ENCODE data around the gene CLEC16A. TPM values are rescaled to one million over a fixed set of nuclear protein-coding genes. Genes with fewer than 3 reads are reported as not detected.

CLEC16A gene
- polyA plus RNA-seq, 1 experiment: 11.9 TPM

DNA sequence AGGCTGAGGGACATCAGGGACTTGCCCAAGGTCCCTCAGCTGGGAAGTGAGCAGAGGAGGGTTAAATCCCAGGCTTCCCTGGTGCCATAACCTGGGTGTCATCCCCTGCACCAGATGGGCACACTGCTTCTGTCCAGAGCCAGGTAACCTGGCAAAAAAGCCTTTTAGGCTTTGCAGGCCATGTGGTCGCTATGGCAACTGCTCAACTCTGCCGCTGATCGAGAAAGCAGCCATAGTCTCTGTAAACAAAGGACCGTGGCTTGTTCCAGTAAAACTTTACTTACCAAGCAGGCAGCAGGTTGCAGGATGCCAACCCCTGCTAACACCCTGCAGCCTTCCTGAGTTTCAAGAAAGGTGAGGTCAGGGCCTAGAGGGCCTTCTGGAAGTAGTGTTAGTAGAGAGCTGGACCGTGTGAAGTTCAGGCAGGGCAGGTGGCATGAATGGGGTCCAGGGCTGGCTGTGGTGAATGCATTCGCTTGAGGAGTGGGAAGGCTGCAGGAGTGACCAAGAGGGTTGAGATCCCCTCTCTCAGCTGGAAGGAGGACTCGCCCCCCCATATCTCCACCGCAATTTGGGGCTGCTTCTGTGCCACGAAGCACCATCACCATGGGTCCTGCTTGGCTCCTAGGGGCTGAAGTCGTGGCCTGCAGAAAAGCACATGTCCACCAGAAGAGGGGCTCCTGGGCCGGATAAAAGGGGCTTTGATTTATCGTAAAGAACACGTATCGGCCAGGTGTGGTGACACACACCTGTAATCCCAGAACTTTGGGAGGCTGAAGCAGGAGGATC lies 220.3 kb downstream of the CLEC16A start:
- POLR2A ChIA-PET: interaction anchor here (1.0 kb wide), 1 partner anchor 91 kb away, joined by 3 read pairs; the partner anchor contains the start of gene SOCS1
- Histone ChIP-seq H3K27me3 (ENCODE audit: control insufficient read depth, insufficient read depth, low read length) (no peaks in the 10 kb centered on the region), H3K4me3 (ENCODE audit: low read depth, low read length) (no peak overlapping the region), H3K27ac (ENCODE audit: low read depth, low read length) (no peak overlapping the region), H3K9me3 (ENCODE audit: control insufficient read depth, insufficient read depth, low read length) (peaks cover 6% of the 10 kb centered on the region)
- no peak for DNase-seq (ENCODE audit: low read depth, low spot score)
- CTCF ChIA-PET: interaction anchor here (1.9 kb wide), 1 partner anchor 194 kb away, joined by 4 read pairs; no protein-coding TSS in a partner anchor
- TF ChIP-seq, protein P1, sequence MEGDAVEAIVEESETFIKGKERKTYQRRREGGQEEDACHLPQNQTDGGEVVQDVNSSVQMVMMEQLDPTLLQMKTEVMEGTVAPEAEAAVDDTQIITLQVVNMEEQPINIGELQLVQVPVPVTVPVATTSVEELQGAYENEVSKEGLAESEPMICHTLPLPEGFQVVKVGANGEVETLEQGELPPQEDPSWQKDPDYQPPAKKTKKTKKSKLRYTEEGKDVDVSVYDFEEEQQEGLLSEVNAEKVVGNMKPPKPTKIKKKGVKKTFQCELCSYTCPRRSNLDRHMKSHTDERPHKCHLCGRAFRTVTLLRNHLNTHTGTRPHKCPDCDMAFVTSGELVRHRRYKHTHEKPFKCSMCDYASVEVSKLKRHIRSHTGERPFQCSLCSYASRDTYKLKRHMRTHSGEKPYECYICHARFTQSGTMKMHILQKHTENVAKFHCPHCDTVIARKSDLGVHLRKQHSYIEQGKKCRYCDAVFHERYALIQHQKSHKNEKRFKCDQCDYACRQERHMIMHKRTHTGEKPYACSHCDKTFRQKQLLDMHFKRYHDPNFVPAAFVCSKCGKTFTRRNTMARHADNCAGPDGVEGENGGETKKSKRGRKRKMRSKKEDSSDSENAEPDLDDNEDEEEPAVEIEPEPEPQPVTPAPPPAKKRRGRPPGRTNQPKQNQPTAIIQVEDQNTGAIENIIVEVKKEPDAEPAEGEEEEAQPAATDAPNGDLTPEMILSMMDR (IDR thresholded peaks at IDR 0.05; ENCODE audit: low read depth, low read length): no peak

DNA sequence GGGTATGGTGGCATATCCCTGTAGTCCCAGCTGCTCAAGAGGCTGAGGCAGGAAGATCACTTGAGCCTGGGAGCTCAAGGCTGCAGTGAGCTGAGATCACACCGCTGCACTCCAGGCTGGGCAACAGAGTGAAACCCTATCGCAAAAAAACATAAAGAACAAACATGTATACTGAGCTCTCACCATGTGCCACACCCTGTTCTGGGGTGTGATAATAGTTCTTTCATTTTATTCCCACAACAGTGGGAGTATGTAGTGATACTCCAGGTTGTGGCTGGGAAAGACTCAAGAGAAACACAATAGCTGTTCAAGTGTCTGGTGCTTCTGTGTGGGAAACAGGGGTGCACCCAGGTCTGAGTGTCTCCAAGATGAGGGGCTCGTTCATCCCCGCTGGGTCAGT lies 221.0 kb downstream of the CLEC16A start:
- no peak for DNase-seq (ENCODE audit: low read depth, low spot score)
- ChIA-PET CTCF (no interaction called here), POLR2A (no interaction called here)
- Histone ChIP-seq H3K27ac (ENCODE audit: low read depth, low read length) (no peak overlapping the region), H3K27me3 (ENCODE audit: control insufficient read depth, insufficient read depth, low read length) (no peaks in the 10 kb centered on the region), H3K4me3 (ENCODE audit: low read depth, low read length) (no peak overlapping the region), H3K9me3 (ENCODE audit: control insufficient read depth, insufficient read depth, low read length) (peaks cover 2% of the 10 kb centered on the region; the same call in 1 of the 2 replicates)
- TF ChIP-seq, protein P1 (IDR thresholded peaks at IDR 0.05; ENCODE audit: low read depth, low read length): no peak

DNA sequence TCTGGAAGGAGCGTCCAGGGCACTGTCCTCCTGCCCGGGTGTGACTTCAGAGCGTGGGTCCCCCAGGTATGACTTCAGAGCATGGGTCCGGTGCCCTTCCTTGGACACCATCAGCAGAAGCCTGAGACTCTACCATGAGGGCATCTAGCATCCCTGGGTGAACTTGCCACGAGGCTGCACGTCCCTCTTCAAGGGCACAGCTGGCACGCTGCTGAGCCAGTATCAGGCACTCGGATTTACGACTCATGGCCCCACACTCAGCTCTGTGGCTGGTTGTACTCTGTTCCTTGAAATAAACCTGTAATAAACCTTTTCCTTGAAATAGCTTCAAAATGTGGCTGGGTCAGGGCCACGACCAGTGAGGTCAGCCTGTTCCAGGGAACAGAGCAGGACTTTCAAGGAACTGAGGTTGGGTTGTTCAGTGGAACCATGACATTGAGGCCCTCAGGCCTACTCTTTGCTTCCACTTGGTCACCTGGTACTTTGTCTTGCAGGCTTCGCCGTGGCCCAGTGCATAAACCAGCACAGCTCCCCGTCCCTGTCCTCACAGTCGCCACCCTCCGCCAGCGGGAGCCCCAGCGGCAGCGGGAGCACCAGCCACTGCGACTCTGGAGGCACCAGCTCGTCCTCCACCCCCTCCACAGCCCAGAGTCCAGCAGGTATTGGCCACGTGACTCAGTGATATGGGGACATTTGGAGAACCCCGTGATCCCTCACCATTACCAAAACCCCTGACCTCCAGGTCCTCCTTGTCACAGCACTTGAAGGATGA lies 221.7 kb downstream of the CLEC16A start:
- Histone ChIP-seq H3K27me3 (ENCODE audit: control insufficient read depth, insufficient read depth, low read length) (no peaks in the 10 kb centered on the region), H3K4me3 (ENCODE audit: low read depth, low read length) (no peak overlapping the region), H3K27ac (ENCODE audit: low read depth, low read length) (no peak overlapping the region), H3K9me3 (ENCODE audit: control insufficient read depth, insufficient read depth, low read length) (no peaks in the 10 kb centered on the region)
- ChIA-PET CTCF (no interaction called here), POLR2A (no interaction called here)
- TF ChIP-seq, protein P1 (IDR thresholded peaks at IDR 0.05; ENCODE audit: low read depth, low read length): no peak
- DNase-seq (ENCODE audit: low read depth, low spot score): no peak

DNA sequence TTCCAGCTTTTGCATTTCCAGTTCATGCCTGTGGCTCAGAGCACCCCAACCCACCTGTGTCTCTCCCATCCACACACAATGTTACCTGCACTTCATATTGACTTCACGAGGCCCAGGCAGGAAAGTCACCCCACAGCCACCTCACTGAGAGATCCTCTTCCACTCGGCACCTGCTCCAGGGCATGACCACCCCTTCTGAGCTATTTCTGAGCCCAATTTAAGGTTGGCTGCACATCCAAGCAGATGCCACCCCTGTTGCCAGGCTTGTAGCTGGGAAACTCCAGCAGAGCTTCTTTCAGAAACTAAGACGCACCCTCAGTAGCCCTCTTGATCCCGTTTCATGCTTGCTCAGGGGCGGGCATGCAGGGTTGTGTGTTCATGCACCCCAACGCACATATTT lies 223.2 kb downstream of the CLEC16A start:
- Histone ChIP-seq H3K27me3 (ENCODE audit: control insufficient read depth, insufficient read depth, low read length) (no peaks in the 10 kb centered on the region), H3K9me3 (ENCODE audit: control insufficient read depth, insufficient read depth, low read length) (no peaks in the 10 kb centered on the region), H3K27ac (ENCODE audit: low read depth, low read length) (no peak overlapping the region), H3K4me3 (ENCODE audit: low read depth, low read length) (no peak overlapping the region)
- POLR2A ChIA-PET: no interaction called here
- CTCF ChIA-PET: no interaction called here
- DNase-seq (ENCODE audit: low read depth, low spot score): no peak
- TF ChIP-seq, protein P1 (IDR thresholded peaks at IDR 0.05; ENCODE audit: low read depth, low read length): no peak
